ENCODE results near the gene NHLH1. TPM values are rescaled to one million over a fixed set of nuclear protein-coding genes. Genes with fewer than 3 reads are reported as not detected.

NHLH1 gene
- total and polyA plus RNA-seq, 8 donors: 0.11 to 0.14 TPM; not detected in 6

GRCh38 chr1:160369087-160369486 is 2.2 kb downstream of the NHLH1 start:
- H3K4me3 ChIP-seq: no peak overlapping the region
- DNase-seq (no peak), FAIRE-seq (no peak), ATAC-seq (no peak)
- H3K9me3 ChIP-seq: no peaks in the 10 kb centered on the region
- WGBS, 2 donors: 76 to 89% methylated on average over 1 of the region's 1 CpG
- no peaks in the 10 kb centered on the region for H3K27me3 ChIP-seq
- TF ChIP-seq, protein P1, sequence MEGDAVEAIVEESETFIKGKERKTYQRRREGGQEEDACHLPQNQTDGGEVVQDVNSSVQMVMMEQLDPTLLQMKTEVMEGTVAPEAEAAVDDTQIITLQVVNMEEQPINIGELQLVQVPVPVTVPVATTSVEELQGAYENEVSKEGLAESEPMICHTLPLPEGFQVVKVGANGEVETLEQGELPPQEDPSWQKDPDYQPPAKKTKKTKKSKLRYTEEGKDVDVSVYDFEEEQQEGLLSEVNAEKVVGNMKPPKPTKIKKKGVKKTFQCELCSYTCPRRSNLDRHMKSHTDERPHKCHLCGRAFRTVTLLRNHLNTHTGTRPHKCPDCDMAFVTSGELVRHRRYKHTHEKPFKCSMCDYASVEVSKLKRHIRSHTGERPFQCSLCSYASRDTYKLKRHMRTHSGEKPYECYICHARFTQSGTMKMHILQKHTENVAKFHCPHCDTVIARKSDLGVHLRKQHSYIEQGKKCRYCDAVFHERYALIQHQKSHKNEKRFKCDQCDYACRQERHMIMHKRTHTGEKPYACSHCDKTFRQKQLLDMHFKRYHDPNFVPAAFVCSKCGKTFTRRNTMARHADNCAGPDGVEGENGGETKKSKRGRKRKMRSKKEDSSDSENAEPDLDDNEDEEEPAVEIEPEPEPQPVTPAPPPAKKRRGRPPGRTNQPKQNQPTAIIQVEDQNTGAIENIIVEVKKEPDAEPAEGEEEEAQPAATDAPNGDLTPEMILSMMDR (IDR thresholded peaks at IDR 0.05): no peak
- no peaks in the 10 kb centered on the region for H3K36me3 ChIP-seq
- H3K27ac ChIP-seq: no peak overlapping the region
- intact Hi-C loops (cut with DNase I): no loop called here
- H3K4me1 ChIP-seq: no peaks in the 10 kb centered on the region

GRCh38 chr1:160370561-160371345 is 3.9 kb downstream of the NHLH1 start:
- 66 to 72% methylated on average over 41 to 42 of the region's 42 CpGs for WGBS, 2 donors

DNA sequence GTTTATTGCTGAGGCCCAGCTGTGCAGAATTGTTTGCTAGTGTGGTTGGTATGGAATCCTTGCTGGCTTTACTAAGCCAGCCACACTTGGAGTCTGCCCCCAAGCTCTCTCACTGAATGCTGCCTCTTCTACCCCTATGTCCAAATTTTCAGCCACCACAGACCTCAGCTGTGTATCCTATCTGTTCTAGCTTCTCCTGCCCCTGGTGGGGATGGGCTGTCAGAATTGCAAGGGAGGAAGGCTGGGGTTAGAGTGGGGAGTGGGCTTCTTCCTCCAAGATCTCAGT is 4.4 kb downstream of the NHLH1 start:
- no peak for FAIRE-seq
- TF ChIP-seq, protein P1 (IDR thresholded peaks at IDR 0.05): no peak

More at GRCh38 chr1:160370561-160371345, 3.9 kb downstream of the NHLH1 start:
- no peaks in the 10 kb centered on the region for H3K4me1 ChIP-seq
- intact Hi-C loops (cut with DNase I): loop anchor here in 2 of 3 donors (10.0 kb wide), 2 partner anchors 176 to 266 kb away; partner anchors contain the start of gene CASQ1 (in 1 of the 2)
- ATAC-seq (no peak), FAIRE-seq (no peak), DNase-seq (no peak)
- no peaks in the 10 kb centered on the region for H3K9me3 ChIP-seq
- no peak overlapping the region for H3K27ac ChIP-seq
- H3K36me3 ChIP-seq: no peaks in the 10 kb centered on the region
- H3K4me3 ChIP-seq: no peak overlapping the region
- TF ChIP-seq, protein P1 (IDR thresholded peaks at IDR 0.05): no peak
- H3K27me3 ChIP-seq: no peaks in the 10 kb centered on the region

GRCh38 chr1:160371756-160372155 is 4.9 kb downstream of the NHLH1 start:
- FAIRE-seq (no peak), DNase-seq (no peak), ATAC-seq (no peak)
- intact Hi-C loops (cut with DNase I): loop anchor here in 2 of 3 donors (10.0 kb wide), 2 partner anchors 177 to 267 kb away; partner anchors contain the start of gene CASQ1 (in 1 of the 2)
- Histone ChIP-seq H3K4me3 (no peak overlapping the region), H3K27ac (no peak overlapping the region), H3K4me1 (no peaks in the 10 kb centered on the region), H3K27me3 (no peaks in the 10 kb centered on the region), H3K36me3 (no peaks in the 10 kb centered on the region), H3K9me3 (no peaks in the 10 kb centered on the region)
- TF ChIP-seq, protein P1 (IDR thresholded peaks at IDR 0.05): no peak
- WGBS, 2 donors: 76 to 86% methylated on average over 4 of the region's 4 CpGs

More for the DNA sequence above, 4.4 kb downstream of the NHLH1 start:
- DNase-seq (no peak), ATAC-seq (no peak)
- Histone ChIP-seq H3K36me3 (no peaks in the 10 kb centered on the region), H3K4me1 (no peaks in the 10 kb centered on the region), H3K9me3 (no peaks in the 10 kb centered on the region), H3K27me3 (no peaks in the 10 kb centered on the region), H3K27ac (no peak overlapping the region), H3K4me3 (no peak overlapping the region)
- intact Hi-C loops (cut with DNase I): loop anchor here in 2 of 3 donors (10.0 kb wide), 2 partner anchors 176 to 266 kb away; partner anchors contain the start of gene CASQ1 (in 1 of the 2)

GRCh38 chr1:160373696-160374095 is 6.8 kb downstream of the NHLH1 start:
- Histone ChIP-seq H3K4me3 (no peak overlapping the region), H3K9me3 (no peaks in the 10 kb centered on the region), H3K4me1 (no peaks in the 10 kb centered on the region), H3K36me3 (no peaks in the 10 kb centered on the region), H3K27ac (no peak overlapping the region), H3K27me3 (no peaks in the 10 kb centered on the region)
- no peak for DNase-seq
- intact Hi-C loops (cut with DNase I): loop anchor here in 2 of 3 donors (10.0 kb wide), 2 partner anchors 179 to 269 kb away; partner anchors contain the start of gene CASQ1 (in 1 of the 2)
- no peak for FAIRE-seq
- no peak for ATAC-seq
- WGBS, 2 donors: 79 to 93% methylated on average over 4 of the region's 4 CpGs
- TF ChIP-seq, protein P1 (IDR thresholded peaks at IDR 0.05): no peak
